ENCODE results near the gene SCN9A.
A peak's percentile ranks its signal among the peaks of the same experiment; 100 is the strongest.
"Not testable (repeated sequence)": the region's sequence is repeated elsewhere in the genome, so short reads cannot be mapped to it uniquely, and the experiment has no call there.

SCN9A gene

GRCh38 chr2:166373951-166374350 lies 1.8 kb downstream of the SCN9A start:
- DNase-seq, result peak; percentile 69

- no peak for DNase-seq
Measured at GRCh38 chr2:166373539-166373938, 2.2 kb downstream of the SCN9A start.

- DNase-seq, result no peak
Measured at GRCh38 chr2:166373105-166373504, 2.6 kb downstream of the SCN9A start.

GRCh38 chr2:166372046-166372445 lies 3.7 kb downstream of the SCN9A start:
- DNase-seq, result peak; percentile 41

- DNase-seq, result no peak
Measured at GRCh38 chr2:166365803-166366420, 9.8 kb downstream of the SCN9A start.

- DNase-seq, result no peak
Measured at GRCh38 chr2:166365239-166365638, 10.5 kb downstream of the SCN9A start.

- DNase-seq, result no peak
Measured at GRCh38 chr2:166364476-166365161, 11.1 kb downstream of the SCN9A start.

- peak; percentile 41 for DNase-seq
Measured at GRCh38 chr2:166361351-166362153, 14.2 kb downstream of the SCN9A start.

GRCh38 chr2:166360906-166361305 lies 14.8 kb downstream of the SCN9A start:
- no peak for DNase-seq

GRCh38 chr2:166360426-166360825 lies 15.3 kb downstream of the SCN9A start:
- DNase-seq, result no peak

GRCh38 chr2:166357950-166358321 lies 17.8 kb downstream of the SCN9A start:
- DNase-seq, result not testable (repeated sequence)

GRCh38 chr2:166357068-166357949 lies 18.4 kb downstream of the SCN9A start:
- DNase-seq, result no peak

GRCh38 chr2:166351319-166351718 lies 24.4 kb downstream of the SCN9A start:
- peak; percentile 13 for DNase-seq

GRCh38 chr2:166350525-166350924 lies 25.2 kb downstream of the SCN9A start:
- no peak for DNase-seq

- DNase-seq, result peak; percentile 61
Measured at GRCh38 chr2:166344286-166345113, 31.2 kb downstream of the SCN9A start.

- no peak for DNase-seq
Measured at GRCh38 chr2:166343467-166343866, 32.3 kb downstream of the SCN9A start.

GRCh38 chr2:166341426-166341825 lies 34.3 kb downstream of the SCN9A start:
- no peak for DNase-seq

- no peak for DNase-seq
Measured at GRCh38 chr2:166338831-166339339, 36.9 kb downstream of the SCN9A start.

- no peak for DNase-seq
Measured at GRCh38 chr2:166337932-166338331, 37.8 kb downstream of the SCN9A start.

- no peak for DNase-seq
Measured at GRCh38 chr2:166335284-166335683, 40.5 kb downstream of the SCN9A start.

- DNase-seq, result no peak
Measured at GRCh38 chr2:166334805-166335204, 40.9 kb downstream of the SCN9A start.

All from fibroblast of skin of back (primary cell).